Loucy (cell line): ENCODE measurements around the gene RTP2.

Source experiments
- H2AFZ ChIP-seq: fragments of 200-600 bp; sonication (generic); 2 replicates; pipeline ENCODE4 v1.6.0; 2016; ENCODE audit warnings: antibody characterized with exemption, mild to moderate bottlenecking, low read length, moderate library complexity
- H3F3A ChIP-seq: fragments of 200-600 bp; 2 replicates; pipeline ENCODE4 v1.6.0; 2016; ENCODE audit warnings: antibody characterized with exemption, low read depth, mild to moderate bottlenecking
- H3K27me3 ChIP-seq: fragments of 200-600 bp; sonication (generic); 2 replicates; pipeline ENCODE4 v1.6.1; 2014; ENCODE audit warnings: low read length, mild to moderate bottlenecking; ENCODE audit not compliant: insufficient read depth, poor library complexity, severe bottlenecking
- H3K36me3 ChIP-seq: fragments of 200-600 bp; sonication (generic); 2 replicates; pipeline ENCODE4 v1.6.1; 2016; ENCODE audit warnings: low read length; ENCODE audit not compliant: insufficient read depth
- H3K4me1 ChIP-seq: fragments of 200-600 bp; sonication (generic); 2 replicates; pipeline ENCODE4 v1.5.1; 2014; ENCODE audit warnings: low read length, mild to moderate bottlenecking; ENCODE audit not compliant: insufficient read depth, poor library complexity, severe bottlenecking
- H3K4me2 ChIP-seq: fragments of 200-600 bp; sonication (generic); 2 replicates; pipeline ENCODE4 v1.6.0; 2014; ENCODE audit warnings: antibody characterized with exemption, low read length, low read depth, mild to moderate bottlenecking; ENCODE audit not compliant: poor library complexity, severe bottlenecking
- H3K4me3 ChIP-seq: fragments of 200-600 bp; sonication (generic); 2 replicates; pipeline ENCODE4 v1.5.1; 2014; ENCODE audit warnings: low read length, mild to moderate bottlenecking, mixed read lengths; ENCODE audit not compliant: poor library complexity, severe bottlenecking
- H3K79me2 ChIP-seq: fragments of 200-600 bp; sonication (generic); 2 replicates; pipeline ENCODE4 v1.6.1; 2014; ENCODE audit warnings: low read length; ENCODE audit not compliant: insufficient read depth
- H3K9ac ChIP-seq: fragments of 200-600 bp; sonication (generic); 2 replicates; pipeline ENCODE4 v1.6.0; 2014; ENCODE audit warnings: mild to moderate bottlenecking, low read depth, low read length, moderate library complexity; ENCODE audit not compliant: poor library complexity, severe bottlenecking
- H3K9me2 ChIP-seq: fragments of 200-600 bp; sonication (generic); replicated peaks from 2 replicates; pipeline ENCODE4 v1.6.1; 2016; ENCODE audit warnings: low read depth, low read length, mixed read lengths
- H3K9me3 ChIP-seq: fragments of 200-600 bp; sonication (generic); 2 replicates; pipeline ENCODE4 v1.6.1; 2014; ENCODE audit warnings: mild to moderate bottlenecking, antibody characterized with exemption, low read length, low read depth; ENCODE audit not compliant: insufficient read depth
- H4K20me1 ChIP-seq: fragments of 200-600 bp; sonication (generic); 2 replicates; pipeline ENCODE4 v1.6.0; 2014; ENCODE audit warnings: antibody characterized with exemption, low read length, mild to moderate bottlenecking; ENCODE audit not compliant: insufficient read depth, poor library complexity, severe bottlenecking
- CTCF ChIP-seq: fragments of 200-600 bp; sonication (generic); conservative IDR thresholded peaks from 2 replicates; pipeline ENCODE4 v1.5.1; 2014; ENCODE audit warnings: mild to moderate bottlenecking, antibody characterized with exemption, low read length
- EZH2phosphoT487 ChIP-seq: fragments of 200-600 bp; IDR thresholded peaks from 2 replicates; pipeline ENCODE4 v1.6.1; 2018; ENCODE audit warnings: antibody characterized with exemption, mild to moderate bottlenecking, moderate library complexity, borderline replicate concordance

RTP2 gene

GRCh38 chr3:187746059-187746441, 43.7 kb upstream of the RTP2 start:
- H3K4me2 ChIP-seq = peak overlapping the region; percentile 94
- no peaks in the 10 kb centered on the region for H3K27me3 ChIP-seq
- peak overlapping the region; percentile 91 for H3K9ac ChIP-seq
- TF ChIP-seq CTCF (no peak), EZH2phosphoT487 (no peak)
- H3K4me1 ChIP-seq = peaks cover 44% of the 10 kb centered on the region
- H3F3A ChIP-seq = 0 out of 2 replicates have a peak, but pooled peaks cover 2% of the 10 kb centered on the region
- H2AFZ ChIP-seq = peak overlapping the region; percentile 91; the same call in 1 of the 2 replicates
- no peaks in the 10 kb centered on the region for H3K36me3 ChIP-seq
- H3K79me2 ChIP-seq = peaks cover 40% of the 10 kb centered on the region
- H3K9me3 ChIP-seq = no peaks in the 10 kb centered on the region
- peak overlapping the region; percentile 96 for H3K4me3 ChIP-seq
- H3K9me2 ChIP-seq = no peaks in the 10 kb centered on the region
- H4K20me1 ChIP-seq = peaks cover 38% of the 10 kb centered on the region

- H3K79me2 ChIP-seq = peaks cover 46% of the 10 kb centered on the region
- H3K36me3 ChIP-seq = no peaks in the 10 kb centered on the region
- no peaks in the 10 kb centered on the region for H3K27me3 ChIP-seq
- peak within 1 kb of the TSS; percentile 94 for H3K4me2 ChIP-seq
- peak within 1 kb of the TSS; percentile 96 for H3K4me3 ChIP-seq
- peaks cover 39% of the 10 kb centered on the region for H4K20me1 ChIP-seq
- TF ChIP-seq EZH2phosphoT487 = no peak
- TF ChIP-seq CTCF = no peak
- no peaks in the 10 kb centered on the region for H3K9me2 ChIP-seq
- H3K9ac ChIP-seq = peak within 1 kb of the TSS; percentile 91
- no peaks in the 10 kb centered on the region for H3K9me3 ChIP-seq
- peaks cover 42% of the 10 kb centered on the region for H3K4me1 ChIP-seq
- peak within 1 kb of the TSS; percentile 91 for H2AFZ ChIP-seq
- H3F3A ChIP-seq = 0 out of 2 replicates have a peak, but pooled peaks cover 2% of the 10 kb centered on the region
Observed at GRCh38 chr3:187745201-187746058, 43.1 kb upstream of the RTP2 start, which contains the start of gene BCL6. TSS of gene BCL6 (minus strand) at chr3:187745468. CDS start at chr3:187733693, 11,775 bp downstream.

GRCh38 chr3:187744169-187745151, 42.1 kb upstream of the RTP2 start:
- no peaks in the 10 kb centered on the region for H3K27me3 ChIP-seq
- H3K4me1 ChIP-seq = peaks cover 40% of the 10 kb centered on the region
- H4K20me1 ChIP-seq = peaks cover 42% of the 10 kb centered on the region
- no peaks in the 10 kb centered on the region for H3K9me2 ChIP-seq
- H3K79me2 ChIP-seq = peaks cover 56% of the 10 kb centered on the region
- no peaks in the 10 kb centered on the region for H3K9me3 ChIP-seq
- peak overlapping the region; percentile 94 for H3K4me2 ChIP-seq
- no peaks in the 10 kb centered on the region for H3K36me3 ChIP-seq
- H3K4me3 ChIP-seq = peak overlapping the region; percentile 96
- H3F3A ChIP-seq = 0 out of 2 replicates have a peak, but pooled peaks cover 2% of the 10 kb centered on the region
- no peak overlapping the region; the same call in 1 of the 2 replicates for H2AFZ ChIP-seq
- TF ChIP-seq EZH2phosphoT487 = no peak
- TF ChIP-seq CTCF = no peak
- H3K9ac ChIP-seq = peak overlapping the region; percentile 91
